HG03280 (cell line): Measurements from ENCODE around the gene GPX4.

Source experiments
- ATAC-seq: cut with Tn5 transposase; IDR thresholded peaks from one replicate; pipeline ENCODE4 v1.9.1; 2021; ENCODE audit warnings: mild to moderate bottlenecking, moderate library complexity; ENCODE audit not compliant: unreplicated experiment

Gene GPX4, protein sequence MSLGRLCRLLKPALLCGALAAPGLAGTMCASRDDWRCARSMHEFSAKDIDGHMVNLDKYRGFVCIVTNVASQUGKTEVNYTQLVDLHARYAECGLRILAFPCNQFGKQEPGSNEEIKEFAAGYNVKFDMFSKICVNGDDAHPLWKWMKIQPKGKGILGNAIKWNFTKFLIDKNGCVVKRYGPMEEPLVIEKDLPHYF

DNA sequence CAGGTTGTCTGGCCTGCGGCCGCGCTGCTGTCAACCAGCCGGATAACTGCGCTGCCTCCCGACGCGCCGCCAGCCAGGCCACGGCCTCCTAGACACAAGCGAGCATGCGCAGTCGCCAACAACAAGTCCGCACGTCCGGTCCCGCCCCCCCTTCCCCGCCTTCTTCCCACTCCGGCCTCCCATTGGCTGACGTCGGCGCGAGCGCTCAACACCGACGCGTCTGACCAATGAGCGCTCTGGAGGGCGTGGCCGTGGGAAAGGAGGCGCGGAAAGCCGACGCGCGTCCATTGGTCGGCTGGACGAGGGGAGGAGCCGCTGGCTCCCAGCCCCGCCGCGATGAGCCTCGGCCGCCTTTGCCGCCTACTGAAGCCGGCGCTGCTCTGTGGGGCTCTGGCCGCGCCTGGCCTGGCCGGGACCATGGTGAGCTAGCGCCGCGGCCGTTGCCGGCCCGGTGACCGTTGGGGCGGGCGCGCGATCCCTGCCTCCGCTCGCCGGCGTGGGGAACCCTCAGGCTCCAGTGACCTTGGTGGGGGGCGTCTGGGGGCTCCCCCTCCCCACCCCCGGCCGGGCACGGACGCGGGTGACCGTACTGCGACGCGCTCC, at the start of gene GPX4:
Gene GPX4, plus strand, starts transcription at position 287 of the 603 bp plus-strand sequence. Its CDS starts 50 bp downstream, at position 337.
- ATAC-seq: peak; percentile 78

DNA sequence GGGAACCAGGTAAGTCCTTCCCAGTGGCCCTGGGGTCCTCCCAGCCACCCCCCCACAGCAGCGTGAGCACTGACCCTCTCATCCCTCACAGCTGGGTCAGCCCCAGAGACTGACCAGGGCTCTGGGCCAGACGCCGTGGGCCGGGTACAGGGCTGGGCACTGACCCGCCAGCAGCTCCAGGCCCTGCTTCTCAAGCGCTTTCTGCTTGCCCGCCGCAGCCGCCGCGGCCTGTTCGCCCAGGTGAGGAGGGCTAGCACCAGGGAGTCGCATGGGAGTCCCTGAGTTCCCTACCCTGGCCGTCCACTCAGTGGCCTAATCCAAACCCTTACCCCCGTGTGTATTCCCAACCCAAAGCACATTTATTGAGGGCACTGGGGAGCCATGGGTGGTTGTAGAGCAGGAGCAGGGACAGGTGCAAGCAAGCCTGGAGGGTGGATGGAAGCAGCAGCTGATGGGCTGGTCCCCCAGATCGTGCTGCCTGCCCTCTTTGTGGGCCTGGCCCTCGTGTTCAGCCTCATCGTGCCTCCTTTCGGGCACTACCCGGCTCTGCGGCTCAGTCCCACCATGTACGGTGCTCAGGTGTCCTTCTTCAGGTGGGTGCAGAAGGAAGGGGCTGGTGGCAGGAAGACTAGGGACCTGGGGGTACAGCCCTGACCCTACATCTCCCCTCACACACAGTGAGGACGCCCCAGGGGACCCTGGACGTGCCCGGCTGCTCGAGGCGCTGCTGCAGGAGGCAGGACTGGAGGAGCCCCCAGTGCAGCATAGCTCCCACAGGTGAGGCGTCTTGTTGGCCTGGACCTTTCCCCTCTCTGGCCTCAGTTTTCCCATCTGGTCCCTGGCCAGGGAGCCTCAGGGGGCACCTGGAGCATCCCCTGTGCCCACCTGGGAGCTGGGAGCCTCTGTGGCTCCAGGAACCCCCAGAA, 49.4 kb upstream of the GPX4 start:
- no peak for ATAC-seq

DNA sequence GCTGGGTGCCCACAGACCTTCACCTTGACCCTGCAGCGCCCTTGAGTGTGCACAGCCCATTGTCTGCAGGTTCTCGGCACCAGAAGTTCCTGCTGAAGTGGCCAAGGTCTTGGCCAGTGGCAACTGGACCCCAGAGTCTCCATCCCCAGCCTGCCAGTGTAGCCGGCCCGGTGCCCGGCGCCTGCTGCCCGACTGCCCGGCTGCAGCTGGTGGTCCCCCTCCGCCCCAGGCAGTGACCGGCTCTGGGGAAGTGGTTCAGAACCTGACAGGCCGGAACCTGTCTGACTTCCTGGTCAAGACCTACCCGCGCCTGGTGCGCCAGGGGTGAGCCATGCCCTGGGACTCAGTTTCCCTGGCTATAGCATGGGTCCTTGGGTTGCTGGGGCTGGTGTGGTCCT, 48.8 kb upstream of the GPX4 start:
- no peak for ATAC-seq

DNA sequence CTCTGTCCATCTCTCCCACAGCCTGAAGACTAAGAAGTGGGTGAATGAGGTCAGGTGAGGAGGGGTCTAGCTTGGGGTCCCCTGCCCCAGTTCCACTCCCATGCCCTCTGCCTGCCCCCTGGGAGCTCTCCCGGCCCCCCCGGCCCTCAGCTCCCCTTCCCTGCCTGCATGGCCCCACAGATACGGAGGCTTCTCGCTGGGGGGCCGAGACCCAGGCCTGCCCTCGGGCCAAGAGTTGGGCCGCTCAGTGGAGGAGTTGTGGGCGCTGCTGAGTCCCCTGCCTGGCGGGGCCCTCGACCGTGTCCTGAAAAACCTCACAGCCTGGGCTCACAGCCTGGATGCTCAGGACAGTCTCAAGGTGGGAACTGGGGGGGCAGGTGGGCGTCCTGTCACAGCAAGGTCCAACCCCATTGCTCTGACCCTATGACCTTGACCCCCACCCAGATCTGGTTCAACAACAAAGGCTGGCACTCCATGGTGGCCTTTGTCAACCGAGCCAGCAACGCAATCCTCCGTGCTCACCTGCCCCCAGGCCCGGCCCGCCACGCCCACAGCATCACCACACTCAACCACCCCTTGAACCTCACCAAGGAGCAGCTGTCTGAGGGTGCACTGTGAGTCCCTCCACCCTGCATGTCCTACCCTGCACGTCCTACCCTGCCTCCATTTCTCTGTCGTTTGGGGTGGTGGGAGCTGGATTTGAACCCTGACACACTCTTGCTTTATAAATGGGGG, 47.7 kb upstream of the GPX4 start:
- ATAC-seq: no peak

DNA sequence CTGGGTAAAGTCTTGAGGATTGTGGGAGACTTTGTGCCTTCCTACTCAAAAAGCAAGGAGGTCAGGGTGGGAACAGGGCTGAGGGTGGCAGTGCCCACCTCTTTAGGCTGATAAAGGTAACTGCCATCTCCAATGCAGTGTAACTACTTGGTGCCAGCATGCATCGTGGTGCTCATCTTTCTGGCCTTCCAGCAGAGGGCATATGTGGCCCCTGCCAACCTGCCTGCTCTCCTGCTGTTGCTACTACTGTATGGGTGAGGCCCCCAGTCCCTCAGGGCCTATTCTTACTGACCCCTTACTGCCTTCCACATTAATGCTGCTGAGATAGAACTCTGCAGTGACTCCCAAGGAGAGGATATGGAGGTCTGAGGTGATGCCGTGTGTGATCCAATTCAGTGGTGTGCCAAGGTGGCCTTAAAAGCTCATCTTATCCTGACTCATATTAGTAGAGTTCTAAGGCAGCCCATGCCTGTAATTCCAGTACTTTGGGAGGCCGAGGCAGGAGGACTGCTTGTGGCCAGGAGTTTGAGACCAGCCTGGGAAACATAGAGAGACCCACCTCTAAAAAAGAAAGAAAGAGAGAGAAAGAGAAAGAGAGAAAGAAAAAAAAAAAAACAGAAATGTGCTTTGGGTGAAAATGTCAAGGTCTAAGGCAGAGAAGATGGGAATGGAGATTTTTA, 46.5 kb upstream of the GPX4 start:
- no peak for ATAC-seq

DNA sequence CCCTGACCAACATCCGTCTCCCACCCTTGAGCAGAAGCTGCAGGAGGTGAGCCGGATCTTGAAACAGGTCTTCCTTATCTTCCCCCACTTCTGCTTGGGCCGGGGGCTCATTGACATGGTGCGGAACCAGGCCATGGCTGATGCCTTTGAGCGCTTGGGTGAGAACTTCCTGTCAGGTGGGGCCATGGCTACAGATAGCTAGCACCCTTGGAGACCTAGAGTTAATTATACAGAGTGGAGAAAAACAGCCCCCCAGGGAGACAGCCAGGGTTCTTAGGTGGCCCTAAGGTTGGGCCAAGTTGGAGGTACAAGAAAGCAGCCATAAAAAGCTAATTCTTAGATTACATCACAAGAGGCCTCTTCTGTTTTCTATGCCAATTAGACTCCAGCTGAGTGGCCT, 45.7 kb upstream of the GPX4 start:
- no peak for ATAC-seq

DNA sequence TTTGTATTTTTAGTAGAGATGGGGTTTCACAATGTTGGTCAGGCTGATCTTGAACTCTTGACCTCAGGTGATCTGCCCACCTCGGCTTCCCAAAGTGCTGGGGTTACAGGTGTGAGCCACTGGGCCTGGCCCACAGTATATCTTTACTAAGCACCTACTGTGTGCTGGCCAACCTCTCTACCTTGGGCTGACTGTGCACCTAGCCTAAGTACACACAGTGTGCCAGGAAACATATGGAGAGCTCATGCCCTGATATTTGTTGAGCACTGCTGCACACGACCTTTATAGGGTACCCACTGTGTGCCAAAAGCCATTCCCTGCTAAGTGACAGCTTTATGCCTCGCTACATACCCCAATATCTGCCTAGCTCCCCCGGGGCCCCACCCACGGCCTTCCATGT, 43.1 kb upstream of the GPX4 start:
- ATAC-seq: no peak

DNA sequence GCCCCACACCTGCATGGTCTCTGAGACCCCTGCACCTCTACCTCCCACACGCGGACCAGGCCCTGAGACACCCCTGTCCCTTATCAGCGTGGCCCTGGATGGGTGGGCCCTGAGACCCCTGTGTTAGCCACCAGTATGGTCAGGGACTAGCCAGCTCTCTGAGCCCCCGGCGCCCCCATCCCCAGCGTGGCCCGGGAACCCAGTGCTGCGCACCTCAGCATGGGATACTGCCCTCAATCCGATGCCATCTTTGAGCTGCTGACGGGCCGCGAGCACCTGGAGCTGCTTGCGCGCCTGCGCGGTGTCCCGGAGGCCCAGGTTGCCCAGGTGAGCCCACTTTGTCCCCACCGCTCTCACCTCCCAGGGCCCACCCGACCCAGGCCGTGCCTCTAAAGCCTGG, 41.8 kb upstream of the GPX4 start:
- no peak for ATAC-seq

DNA sequence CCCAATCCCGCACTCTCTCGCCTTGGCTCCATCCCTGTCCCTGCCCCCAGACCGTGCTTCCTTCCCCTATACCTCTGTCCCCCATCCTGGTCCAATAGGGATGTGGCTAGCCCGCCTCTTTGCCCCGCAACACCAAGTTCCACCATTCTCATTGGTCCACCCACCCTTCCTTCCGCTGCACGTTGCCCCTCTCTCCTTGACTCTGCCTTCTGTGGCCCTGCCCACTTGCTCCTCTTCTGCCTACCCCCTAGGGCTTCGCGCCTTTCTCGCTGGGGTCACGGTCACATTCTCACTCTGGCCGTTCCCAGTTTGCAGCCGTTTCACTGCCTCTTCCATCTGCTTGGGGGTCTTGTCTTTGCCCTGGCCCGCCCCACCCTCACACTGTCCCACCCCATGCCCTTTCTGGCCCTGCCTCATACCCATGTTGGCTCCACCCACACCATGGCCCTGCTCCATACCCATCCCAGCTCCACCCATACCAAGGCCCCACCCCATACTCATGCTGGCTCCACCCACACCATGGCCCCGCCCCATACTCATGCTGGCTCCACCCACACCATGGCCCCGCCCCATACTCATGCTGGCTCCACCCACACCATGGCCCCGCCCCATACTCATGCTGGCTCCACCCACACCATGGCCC, 41.3 kb upstream of the GPX4 start:
- ATAC-seq: no peak

DNA sequence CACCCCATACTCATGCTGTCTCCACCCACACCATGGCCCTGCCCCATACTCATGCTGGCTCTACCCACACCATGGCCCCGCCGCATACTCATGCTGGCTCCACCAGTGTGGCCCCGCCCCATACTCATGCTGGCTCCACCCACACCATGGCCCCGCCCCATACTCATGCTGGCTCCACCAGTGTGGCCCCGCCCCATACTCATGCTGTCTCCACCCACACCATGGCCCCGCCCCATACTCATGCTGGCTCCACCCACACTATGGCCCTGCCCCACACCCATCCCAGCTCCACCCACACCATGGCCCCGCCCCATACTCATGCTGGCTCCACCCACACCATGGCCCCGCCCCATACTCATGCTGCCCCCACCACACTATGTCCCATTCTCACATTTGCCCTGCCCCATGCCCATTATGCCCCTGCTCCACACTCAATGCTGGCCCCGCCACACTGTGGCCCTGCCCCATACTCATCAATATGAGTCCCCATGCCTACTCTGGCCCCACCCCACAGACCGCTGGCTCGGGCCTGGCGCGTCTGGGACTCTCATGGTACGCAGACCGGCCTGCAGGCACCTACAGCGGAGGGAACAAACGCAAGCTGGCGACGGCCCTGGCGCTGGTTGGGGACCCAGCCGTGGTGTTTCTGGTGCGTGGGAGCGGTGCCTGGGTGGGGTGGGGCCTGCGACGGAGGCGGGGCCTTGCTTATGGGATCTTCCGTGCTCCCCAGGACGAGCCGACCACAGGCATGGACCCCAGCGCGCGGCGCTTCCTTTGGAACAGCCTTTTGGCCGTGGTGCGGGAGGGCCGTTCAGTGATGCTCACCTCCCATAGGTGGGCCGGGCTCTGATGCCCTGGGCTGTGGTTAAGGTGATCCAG, 40.5 kb upstream of the GPX4 start:
- ATAC-seq: no peak

DNA sequence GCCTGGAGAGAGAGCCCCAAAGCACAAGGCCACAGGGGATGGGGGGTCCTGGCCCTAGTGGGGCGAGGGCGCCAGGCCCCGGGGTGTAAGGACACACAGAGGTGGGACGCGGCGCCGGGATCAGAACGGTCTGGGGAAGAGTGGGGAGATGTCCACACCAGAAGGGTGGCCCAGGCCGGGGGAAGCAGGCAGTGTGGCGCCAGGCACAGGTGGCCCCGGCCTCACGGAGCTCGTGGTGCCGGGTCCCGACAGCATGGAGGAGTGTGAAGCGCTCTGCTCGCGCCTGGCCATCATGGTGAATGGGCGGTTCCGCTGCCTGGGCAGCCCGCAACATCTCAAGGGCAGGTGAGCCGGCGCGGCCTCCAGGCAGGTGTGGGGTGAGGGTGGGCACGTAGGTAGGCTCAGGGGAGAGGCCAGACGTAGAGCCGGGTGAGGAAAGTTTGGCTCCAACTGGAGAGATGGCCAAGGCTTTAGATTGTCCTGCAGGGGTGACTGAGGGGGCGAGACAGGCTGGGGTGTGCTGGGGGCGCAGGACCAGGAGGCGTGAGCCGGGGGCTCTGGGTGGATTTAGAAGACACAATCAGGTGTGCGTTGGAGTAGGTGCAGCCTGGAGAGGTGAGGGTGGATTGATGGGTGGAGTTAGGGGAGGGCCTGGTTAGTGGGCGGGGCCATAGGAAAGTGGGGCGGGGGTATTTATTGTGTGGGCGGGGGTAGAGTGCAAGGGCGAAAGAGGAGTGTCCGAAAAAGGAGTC, 39.7 kb upstream of the GPX4 start:
- ATAC-seq: no peak

DNA sequence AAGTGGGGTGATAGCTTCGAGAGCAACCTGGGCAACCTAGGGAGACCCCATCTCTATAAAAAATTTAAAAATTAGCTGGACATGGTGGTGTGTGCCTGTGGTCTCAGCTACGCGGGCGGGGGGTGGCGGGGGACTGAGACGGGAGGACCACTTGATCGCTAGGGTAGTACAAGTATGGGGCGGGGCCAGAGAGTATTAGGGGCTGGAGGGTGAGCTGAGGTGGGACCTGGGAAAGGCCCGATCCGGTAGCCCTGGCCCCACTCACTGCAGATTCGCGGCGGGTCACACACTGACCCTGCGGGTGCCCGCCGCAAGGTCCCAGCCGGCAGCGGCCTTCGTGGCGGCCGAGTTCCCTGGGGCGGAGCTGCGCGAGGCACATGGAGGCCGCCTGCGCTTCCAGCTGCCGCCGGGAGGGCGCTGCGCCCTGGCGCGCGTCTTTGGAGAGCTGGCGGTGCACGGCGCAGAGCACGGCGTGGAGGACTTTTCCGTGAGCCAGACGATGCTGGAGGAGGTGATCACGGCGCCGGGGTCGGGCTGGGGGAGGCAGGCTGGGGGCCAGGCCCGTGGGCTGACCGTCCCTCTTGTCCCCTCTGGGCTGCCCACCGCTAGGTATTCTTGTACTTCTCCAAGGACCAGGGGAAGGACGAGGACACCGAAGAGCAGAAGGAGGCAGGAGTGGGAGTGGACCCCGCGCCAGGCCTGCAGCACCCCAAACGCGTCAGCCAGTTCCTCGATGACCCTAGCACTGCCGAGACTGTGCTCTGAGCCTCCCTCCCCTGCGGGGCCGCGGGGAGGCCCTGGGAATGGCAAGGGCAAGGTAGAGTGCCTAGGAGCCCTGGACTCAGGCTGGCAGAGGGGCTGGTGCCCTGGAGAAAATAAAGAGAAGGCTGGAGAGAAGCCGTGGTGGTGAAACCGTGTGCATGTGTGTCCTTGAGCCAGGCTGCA, 38.9 kb upstream of the GPX4 start:
- no peak for ATAC-seq

DNA sequence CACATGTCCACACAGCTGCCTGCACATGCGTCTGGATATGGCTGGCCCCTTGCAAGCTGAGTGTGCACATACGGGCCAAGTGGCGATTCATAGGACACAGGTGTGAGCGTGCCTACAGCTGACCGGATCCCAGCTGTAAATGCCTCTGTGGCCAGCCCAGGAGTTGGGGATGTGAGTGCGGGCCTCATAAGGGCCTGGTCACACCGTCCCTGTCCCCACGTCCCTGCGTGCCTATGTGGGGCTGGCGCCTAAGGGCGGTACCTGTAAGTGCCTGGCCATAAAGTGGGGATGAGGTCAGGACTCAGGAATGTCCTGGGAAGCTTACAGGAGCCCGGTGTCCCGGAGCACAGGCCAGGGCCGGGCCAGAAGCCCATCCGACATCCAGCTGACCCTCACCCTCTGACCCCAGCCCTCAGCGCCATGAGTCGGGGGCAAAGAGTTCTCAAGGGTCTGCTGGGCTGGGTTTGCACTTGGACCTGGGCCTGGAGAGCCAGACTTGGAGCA, 38.1 kb upstream of the GPX4 start:
- no peak for ATAC-seq

DNA sequence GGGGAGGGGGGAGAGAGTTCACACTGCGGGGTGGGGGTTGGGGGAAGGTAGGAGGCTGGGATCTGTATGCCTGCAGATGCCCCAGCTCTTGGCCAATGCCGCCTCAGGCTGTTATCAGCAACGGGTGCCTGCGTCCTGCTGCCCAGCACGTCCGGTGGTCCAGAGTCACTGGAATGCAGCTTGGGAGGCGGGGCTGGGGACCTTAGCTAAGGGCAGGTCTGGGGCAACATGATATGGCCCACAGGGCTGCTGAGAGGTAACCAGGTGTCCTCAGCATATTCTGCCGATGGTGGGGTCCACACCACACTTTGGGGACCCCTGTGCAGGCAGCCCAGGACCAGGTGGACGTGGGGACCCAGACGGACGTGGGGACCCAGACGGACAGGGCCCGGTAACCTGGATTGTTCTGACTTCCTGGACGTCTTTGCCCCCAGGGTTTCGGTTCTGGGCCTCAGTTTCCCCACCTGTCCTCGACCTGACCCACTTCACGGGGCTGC, 37.5 kb upstream of the GPX4 start:
- no peak for ATAC-seq

DNA sequence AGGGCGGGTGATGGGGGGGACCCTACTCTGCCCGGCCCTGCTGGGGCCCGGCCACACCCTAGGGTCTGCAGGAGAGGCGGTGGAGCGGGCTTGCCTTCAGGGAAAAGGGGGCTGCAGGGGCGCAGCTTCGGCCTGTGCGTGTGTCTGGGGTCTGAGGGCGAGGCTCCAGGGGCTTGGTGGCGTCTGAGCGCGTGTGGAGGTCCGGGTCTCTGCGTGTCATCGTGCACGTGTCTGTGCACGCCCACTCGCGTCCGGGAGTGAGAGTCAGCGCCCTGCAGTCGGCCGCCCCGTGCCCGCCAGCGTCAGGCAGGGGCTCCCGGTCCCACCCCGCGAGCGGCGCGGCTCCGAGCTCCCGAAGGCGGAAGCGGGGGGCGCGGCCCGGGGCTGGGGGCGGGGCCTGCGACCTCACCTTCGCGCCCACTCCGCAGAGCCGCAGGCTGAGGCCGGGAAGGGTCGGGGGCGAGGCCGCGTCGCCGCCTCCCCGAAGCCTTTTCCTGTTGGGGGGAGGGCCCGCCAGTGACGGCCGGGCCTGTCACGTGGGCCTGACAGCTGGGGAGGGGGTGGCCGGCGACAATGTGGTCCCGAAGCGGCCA, 37.0 kb upstream of the GPX4 start, which contains the start of gene ARHGAP45:
Gene ARHGAP45, plus strand, starts transcription at position 420 of the 593 bp plus-strand sequence. CDS start 239 bp downstream, outside the sequence.
- ATAC-seq: peak; percentile 35

DNA sequence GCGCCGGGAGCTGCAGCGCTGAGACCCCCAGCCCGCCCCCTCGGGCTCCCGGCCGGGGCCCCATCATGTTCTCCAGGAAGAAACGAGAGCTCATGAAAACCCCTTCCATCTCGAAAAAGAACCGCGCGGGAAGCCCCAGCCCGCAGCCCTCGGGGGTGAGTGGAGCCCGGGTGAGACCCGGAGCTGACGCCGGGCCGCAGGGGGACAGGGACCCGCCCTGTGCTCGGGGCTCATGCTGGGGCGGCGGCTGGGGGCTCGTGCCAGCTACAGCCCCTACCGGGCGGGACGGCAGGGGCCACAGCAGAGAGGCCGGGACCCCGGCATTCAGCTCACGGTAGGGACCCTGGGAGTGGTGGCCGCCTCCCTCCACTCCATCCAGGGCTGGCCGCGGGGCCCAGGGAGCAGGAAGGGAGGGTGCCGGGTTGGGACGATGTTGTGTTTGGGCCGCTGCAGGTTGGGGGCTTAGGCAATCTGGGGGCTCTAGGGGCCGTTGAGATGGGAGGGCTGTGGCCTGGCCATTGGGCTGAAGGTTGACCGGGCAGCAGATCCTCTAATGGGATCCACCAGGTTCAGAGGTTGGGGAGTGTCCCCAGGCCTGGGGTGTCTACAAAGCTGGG, 36.3 kb upstream of the GPX4 start:
- ATAC-seq: peak; percentile 13
